ENCODE measurements around the gene COL5A1. TPM values are rescaled to one million over a fixed set of nuclear protein-coding genes. Genes with fewer than 3 reads are reported as not detected.

Gene COL5A1
- total RNA-seq, 1 experiment from 2014 or later, result 2.1 TPM

- no peak for DNase-seq (ENCODE audit: extremely low read depth, low read depth)
These were observed 16.1 kb upstream of the COL5A1 start for GRCh38 chr9:134625361-134626068.

DNA sequence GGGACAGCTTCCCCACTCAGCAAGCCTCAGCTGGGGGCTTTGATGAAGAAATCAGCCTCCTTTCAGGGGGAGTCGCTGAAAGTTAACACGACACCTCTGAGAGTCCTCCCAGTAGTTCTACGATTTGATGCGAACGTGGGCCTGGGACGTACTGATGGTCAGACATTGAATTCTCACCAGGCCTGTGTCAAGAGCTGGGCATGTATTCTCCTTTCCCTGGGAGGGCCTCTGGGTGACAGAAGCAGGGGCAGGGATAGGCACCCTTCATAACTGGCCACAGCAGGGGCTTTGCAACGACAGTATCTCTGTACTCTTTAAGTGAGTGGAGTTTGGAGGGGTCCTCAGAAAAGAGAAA is 15.6 kb upstream of the COL5A1 start:
- no peak for DNase-seq (ENCODE audit: extremely low read depth, low read depth)

GRCh38 chr9:134626571-134627416 is 14.8 kb upstream of the COL5A1 start:
- no peak for DNase-seq (ENCODE audit: extremely low read depth, low read depth)

GRCh38 chr9:134627417-134628353 is 13.9 kb upstream of the COL5A1 start:
- no peak for DNase-seq (ENCODE audit: extremely low read depth, low read depth)

GRCh38 chr9:134628354-134628736 is 13.3 kb upstream of the COL5A1 start:
- no peak for DNase-seq (ENCODE audit: extremely low read depth, low read depth)

GRCh38 chr9:134629061-134629585 is 12.5 kb upstream of the COL5A1 start:
- no peak for DNase-seq (ENCODE audit: extremely low read depth, low read depth)

GRCh38 chr9:134629586-134630392 is 11.8 kb upstream of the COL5A1 start:
- DNase-seq (ENCODE audit: extremely low read depth, low read depth), result no peak

DNA sequence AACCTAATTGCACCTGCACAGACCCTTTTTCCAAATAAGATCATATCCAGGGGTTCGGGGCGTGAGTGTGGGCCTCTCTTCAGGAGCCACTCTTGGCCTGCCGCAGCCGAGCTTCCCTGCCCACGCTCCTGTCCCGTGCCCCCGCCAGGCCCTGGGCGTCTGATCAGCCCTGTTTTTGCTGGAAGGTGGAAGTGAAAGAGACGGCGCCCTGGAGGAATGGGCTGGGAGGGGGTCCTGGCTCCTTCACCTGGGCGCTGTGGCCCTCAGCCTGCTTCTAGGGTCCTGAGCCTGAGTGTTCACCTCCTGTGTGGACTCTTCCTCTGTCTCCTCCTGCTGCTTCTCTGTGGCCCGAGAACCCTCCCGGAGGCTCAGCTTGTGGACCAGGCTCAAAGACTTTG is 11.2 kb upstream of the COL5A1 start:
- no peak for DNase-seq (ENCODE audit: extremely low read depth, low read depth)

GRCh38 chr9:134630861-134631260 is 10.7 kb upstream of the COL5A1 start:
- DNase-seq (ENCODE audit: extremely low read depth, low read depth), result no peak

DNA sequence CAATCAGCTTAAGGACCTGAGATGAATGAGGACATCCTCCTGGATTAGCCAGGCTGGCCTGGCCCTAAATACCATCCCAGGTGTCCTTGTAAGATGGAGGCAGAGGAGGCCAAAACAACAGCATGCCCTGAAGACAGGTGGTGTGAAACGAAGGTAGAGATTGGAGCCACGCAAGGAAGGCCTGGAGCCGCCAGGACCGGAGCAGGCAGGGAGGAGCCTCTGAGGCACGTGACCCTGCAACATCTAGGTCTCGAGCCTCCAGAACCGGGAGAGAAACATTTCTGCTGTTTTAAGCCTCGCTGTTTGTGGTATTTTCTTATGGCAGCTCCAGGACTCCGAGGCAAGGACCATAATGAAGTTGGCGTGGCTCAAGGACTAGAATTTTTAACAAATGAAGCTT is 9.7 kb upstream of the COL5A1 start:
- DNase-seq (ENCODE audit: extremely low read depth, low read depth), result no peak

DNA sequence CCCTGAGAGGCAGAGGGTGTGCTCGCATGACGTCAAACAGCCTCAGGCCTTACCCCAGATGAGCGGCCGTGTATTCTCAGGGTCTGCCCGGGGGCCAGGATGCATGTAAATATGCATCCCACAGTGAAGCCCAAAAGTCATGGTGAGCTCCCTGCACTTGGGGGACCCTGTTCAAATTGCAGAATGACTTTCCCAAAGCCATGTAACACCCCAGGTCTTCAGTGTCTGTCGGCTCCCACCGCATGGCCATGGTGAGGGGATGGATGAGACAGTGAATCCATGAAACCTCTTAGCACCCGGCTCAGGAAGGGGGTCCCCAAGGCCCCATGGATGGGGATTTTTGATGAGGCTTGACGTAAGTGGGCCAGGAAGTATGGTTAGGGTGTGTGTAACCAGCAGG is 9.3 kb upstream of the COL5A1 start:
- no peak for DNase-seq (ENCODE audit: extremely low read depth, low read depth)

DNA sequence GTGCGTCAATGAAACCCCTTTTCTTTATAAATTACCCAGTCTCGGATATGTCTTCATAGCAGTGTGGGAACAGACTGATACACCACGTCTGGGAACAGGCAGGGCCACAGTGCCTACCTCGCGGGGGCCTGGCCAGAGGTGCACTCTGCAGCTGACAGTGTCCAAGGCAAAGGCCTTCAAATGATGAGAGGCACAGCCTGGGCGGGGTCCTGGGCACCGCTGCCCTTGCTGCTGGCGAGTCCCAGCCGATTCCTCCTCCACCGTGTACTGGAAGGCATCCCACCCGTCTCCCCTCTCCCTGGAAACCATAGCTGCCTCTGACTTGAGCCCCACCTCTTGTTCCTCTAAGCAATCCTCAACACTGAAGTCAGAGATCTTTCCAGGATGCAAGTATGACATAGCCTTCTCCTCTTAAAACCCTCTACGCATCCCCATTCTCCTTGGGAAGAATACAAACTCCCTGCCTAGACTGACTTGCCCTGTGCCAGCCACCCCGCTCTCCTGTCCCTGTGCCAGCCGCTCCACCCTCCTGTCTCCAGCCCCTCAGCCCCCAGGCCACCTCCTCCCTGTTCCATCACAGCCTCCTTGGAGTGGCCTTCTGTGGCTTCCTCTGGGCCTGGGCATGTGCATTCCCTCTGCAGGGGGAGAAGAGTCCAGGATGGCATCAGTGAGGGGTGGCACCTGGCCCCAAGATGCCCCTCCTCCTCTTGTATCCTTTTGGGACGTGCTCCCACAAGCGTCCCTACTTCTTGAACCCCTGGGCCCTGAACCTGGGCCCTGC is 8.1 kb upstream of the COL5A1 start:
- DNase-seq (ENCODE audit: extremely low read depth, low read depth), result no peak

GRCh38 chr9:134634176-134634575 is 7.4 kb upstream of the COL5A1 start:
- no peak for DNase-seq (ENCODE audit: extremely low read depth, low read depth)

DNA sequence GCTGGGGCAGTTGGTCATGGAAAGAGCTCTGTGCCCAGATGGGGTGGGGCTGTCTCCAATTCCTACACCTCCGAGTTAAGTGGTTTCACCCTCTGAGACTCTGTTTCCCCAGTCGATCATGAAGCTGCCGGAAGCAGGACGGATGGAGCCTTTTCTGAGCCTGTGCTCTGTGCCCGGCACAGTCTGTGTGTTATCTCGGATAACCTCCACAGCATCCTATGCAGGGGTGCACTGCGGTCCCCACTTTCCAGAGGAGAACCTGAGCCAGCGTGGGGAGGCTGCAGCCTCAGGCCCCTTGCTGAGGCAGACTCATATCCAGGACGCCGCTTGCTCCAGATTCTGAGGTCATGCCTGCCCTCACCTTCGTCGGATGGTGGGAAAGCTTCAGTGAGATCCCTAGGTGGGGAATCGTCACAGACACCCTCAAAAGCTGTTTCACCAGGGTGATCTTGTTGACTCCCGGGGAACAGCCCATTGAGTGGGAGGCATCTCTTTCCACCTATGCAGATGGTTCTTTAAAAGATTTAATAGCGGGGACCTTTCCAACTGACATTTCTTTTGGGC is 6.9 kb upstream of the COL5A1 start:
- DNase-seq (ENCODE audit: extremely low read depth, low read depth), result no peak

DNA sequence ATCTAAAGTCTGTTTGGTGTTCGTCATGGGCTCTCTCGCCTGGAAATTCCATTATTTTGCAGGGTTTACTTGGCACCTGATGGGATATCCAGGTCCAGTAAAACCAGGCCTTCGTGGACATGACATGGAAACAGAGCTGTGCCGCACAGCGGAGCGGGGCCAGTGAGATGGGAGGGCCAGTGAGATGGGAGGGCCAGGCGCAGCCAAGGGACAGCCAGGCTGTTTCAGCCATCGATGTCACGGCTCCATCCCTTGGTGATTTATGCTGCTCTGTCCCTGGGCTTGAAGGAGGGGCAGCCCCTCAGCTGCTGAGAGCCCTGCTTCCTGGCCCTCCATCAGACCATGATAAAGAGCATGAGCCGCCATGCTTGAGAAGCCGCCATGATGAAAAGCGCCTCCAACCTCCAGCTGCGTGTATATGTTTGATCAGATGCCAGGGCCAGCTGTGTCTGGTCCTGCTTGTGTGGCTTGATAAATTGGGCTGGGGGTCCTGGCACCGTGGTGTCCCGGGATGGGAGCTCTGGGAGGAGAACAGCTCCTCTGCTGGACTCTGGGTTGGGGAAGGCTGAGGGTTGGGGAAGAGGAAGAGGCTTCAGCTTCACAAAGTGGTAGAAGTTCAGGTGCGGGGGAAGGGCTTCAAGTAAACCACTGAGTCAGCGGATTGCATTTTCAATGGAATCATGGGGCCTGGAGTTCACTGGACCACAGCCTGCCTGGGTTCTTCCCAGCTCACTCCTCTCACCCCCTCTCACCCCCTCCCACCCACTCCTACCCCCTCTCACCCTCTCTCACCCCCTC is 6.1 kb upstream of the COL5A1 start:
- no peak for DNase-seq (ENCODE audit: extremely low read depth, low read depth)

DNA sequence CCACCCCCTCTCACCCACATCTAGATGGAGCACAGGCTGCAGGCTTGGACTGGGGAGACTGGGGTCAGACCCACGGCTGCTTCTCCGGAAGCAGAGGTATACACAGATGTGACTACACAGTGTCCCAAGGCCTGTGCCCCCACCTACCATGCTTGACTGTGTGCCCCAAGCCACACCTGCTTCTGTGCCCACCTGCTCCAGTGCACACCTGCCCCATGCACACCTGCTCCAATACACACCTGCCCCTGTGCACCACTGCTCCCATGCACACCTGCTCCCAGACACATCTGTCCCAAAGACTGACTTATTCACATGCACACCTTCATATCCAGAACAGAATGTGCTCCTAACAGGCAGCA is 5.5 kb upstream of the COL5A1 start:
- no peak for DNase-seq (ENCODE audit: extremely low read depth, low read depth)

DNA sequence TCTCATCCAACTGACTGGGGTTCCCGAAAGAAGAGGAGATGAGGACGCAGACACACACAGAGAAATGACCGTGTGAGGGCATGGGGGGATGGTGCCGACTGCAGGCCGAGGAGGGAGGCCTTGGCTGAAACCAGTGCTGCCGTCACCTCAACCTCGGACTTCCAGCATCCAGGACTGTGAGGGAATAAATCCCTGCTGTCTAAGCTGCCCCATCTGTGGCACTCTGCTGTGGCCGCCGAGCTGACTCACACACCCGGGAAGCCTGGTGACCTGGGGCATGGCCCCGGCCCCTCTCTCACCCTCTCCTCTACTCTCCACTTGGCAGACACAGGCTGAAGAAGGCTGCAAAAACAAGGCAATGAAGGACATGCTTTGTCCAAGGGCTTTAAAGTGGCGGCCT is 4.4 kb upstream of the COL5A1 start:
- DNase-seq (ENCODE audit: extremely low read depth, low read depth), result no peak
